ENCODE results near the gene DEFB112. TPM values are rescaled to one million over a fixed set of nuclear protein-coding genes. Genes with fewer than 3 reads are reported as not detected.

Gene DEFB112
- total and polyA plus RNA-seq, 12 donors = not detected

- intact Hi-C loops (cut with DNase I) = no loop called here
- no peak overlapping the region for H3K27ac ChIP-seq
- WGBS, 4 donors = 70 to 88% (median 78%) methylated on average over 1 of the region's 1 CpG
- no peaks in the 10 kb centered on the region for H3K27me3 ChIP-seq
- no peaks in the 10 kb centered on the region for H3K36me3 ChIP-seq (replicated peaks in 1 of 2)
- TF ChIP-seq POLR2A (IDR thresholded peaks at IDR 0.05) = no peak
- no peak for TF ChIP-seq CTCF (IDR thresholded peaks at IDR 0.05)
- H3K9me3 ChIP-seq (replicated peaks in 1 of 3) = no peaks in the 10 kb centered on the region
- H3K4me3 ChIP-seq = no peak overlapping the region
- H3K4me1 ChIP-seq (replicated peaks in 1 of 2) = no peaks in the 10 kb centered on the region
- DNase-seq = no peak
Measured at GRCh38 chr6:50093938-50094272, 44.2 kb upstream of the DEFB112 start.

GRCh38 chr6:50093116-50093937 is 43.6 kb upstream of the DEFB112 start:
- Histone ChIP-seq H3K27ac (no peak overlapping the region), H3K4me3 (no peak overlapping the region), H3K4me1 (replicated peaks in 1 of 2) (no peaks in the 10 kb centered on the region), H3K9me3 (replicated peaks in 1 of 3) (no peaks in the 10 kb centered on the region), H3K27me3 (no peaks in the 10 kb centered on the region), H3K36me3 (replicated peaks in 1 of 2) (no peaks in the 10 kb centered on the region)
- 70 to 79% (median 77%) methylated on average over 7 of the region's 7 CpGs for WGBS, 4 donors
- TF ChIP-seq CTCF (IDR thresholded peaks at IDR 0.05) (no peak), POLR2A (IDR thresholded peaks at IDR 0.05) (no peak)
- intact Hi-C loops (cut with DNase I) = no loop called here
- DNase-seq = no peak

- intact Hi-C loops (cut with DNase I) = no loop called here
- no peaks in the 10 kb centered on the region for H3K4me1 ChIP-seq (replicated peaks in 1 of 2)
- DNase-seq = no peak
- no peak overlapping the region for H3K4me3 ChIP-seq
- no peak for TF ChIP-seq CTCF (IDR thresholded peaks at IDR 0.05)
- TF ChIP-seq POLR2A (IDR thresholded peaks at IDR 0.05) = no peak
- no peak overlapping the region for H3K27ac ChIP-seq
- H3K36me3 ChIP-seq (replicated peaks in 1 of 2) = no peaks in the 10 kb centered on the region
- 6 to 24% (median 19%) methylated on average over 1 of the region's 1 CpG for WGBS, 4 donors
- H3K27me3 ChIP-seq = no peaks in the 10 kb centered on the region
- no peaks in the 10 kb centered on the region for H3K9me3 ChIP-seq (replicated peaks in 1 of 3)
Measured at GRCh38 chr6:50091641-50092040, 41.9 kb upstream of the DEFB112 start.

GRCh38 chr6:50089911-50090310 is 40.2 kb upstream of the DEFB112 start:
- H3K4me1 ChIP-seq (replicated peaks in 1 of 2) = no peaks in the 10 kb centered on the region
- intact Hi-C loops (cut with DNase I) = no loop called here
- no peaks in the 10 kb centered on the region for H3K27me3 ChIP-seq
- H3K4me3 ChIP-seq = no peak overlapping the region
- no peak for TF ChIP-seq CTCF (IDR thresholded peaks at IDR 0.05)
- TF ChIP-seq POLR2A (IDR thresholded peaks at IDR 0.05) = no peak
- DNase-seq = no peak
- whole genome bisulfite sequencing, 4 donors = 83 to 90% (median 84%) methylated on average over 2 of the region's 2 CpGs
- no peaks in the 10 kb centered on the region for H3K9me3 ChIP-seq (replicated peaks in 1 of 3)
- no peaks in the 10 kb centered on the region for H3K36me3 ChIP-seq (replicated peaks in 1 of 2)
- no peak overlapping the region for H3K27ac ChIP-seq

Measured in adrenal gland (tissue), 12 donors.